Adrenal gland (tissue), 5 donors: ENCODE results near the gene ST3GAL4.

ENCODE experiments used
- CTCF ChIP-seq, 6 experiments: fragments of 450-650 bp in 4 of 6; fragments of 200-600 bp in 2 of 6; sonication (generic) in 1 of 6; IDR thresholded peaks; 1 replicate in 5 of 6; 2 replicates in 1 of 6; pipeline versions ENCODE4 v1.5.1 to v1.8.0; 2016 to 2021; ENCODE audit warnings: antibody characterized with exemption in 6 of 6, mild to moderate bottlenecking in 2 of 6, moderate library complexity in 1 of 6
- POLR2A ChIP-seq, 2 donors: fragments of 450-650 bp; IDR thresholded peaks; one replicate each; pipeline ENCODE4 v1.6.1; 2017; ENCODE audit warnings: antibody characterized with exemption in 2 of 2, mild to moderate bottlenecking in 2 of 2, moderate library complexity in 1 of 2
- donor health status: DM: no; HTN: no; CAD: no.

- TF ChIP-seq CTCF (IDR thresholded peaks at IDR 0.05) (no peak), POLR2A (IDR thresholded peaks at IDR 0.05) (no peak)
Measured at GRCh38 chr11:126345283-126345682, 10.2 kb upstream of the ST3GAL4 start.
